HEK293 (cell line): Measurements from ENCODE around the gene HOXD11.

Source experiments
- FEZF1 ChIP-seq: fragments of 450-650 bp; formaldehyde crosslinking; IDR thresholded peaks from 2 replicates; pipeline ENCODE4 v1.5.1; 2016; ENCODE audit warnings: missing biosample characterization, missing genetic modification characterization
- GLIS1 ChIP-seq: fragments of 450-650 bp; formaldehyde crosslinking; IDR thresholded peaks from 2 replicates; pipeline ENCODE4 v1.5.1; 2016; ENCODE audit warnings: missing biosample characterization, missing genetic modification characterization
- HIC1 ChIP-seq: fragments of 450-650 bp; formaldehyde crosslinking; IDR thresholded peaks from 2 replicates; pipeline ENCODE4 v1.5.1; 2016; ENCODE audit warnings: missing biosample characterization, missing genetic modification characterization
- KLF1 ChIP-seq: fragments of 450-650 bp; formaldehyde crosslinking; IDR thresholded peaks from 2 replicates; pipeline ENCODE4 v1.5.1; 2016; ENCODE audit warnings: missing biosample characterization, missing genetic modification characterization
- KLF16 ChIP-seq: fragments of 450-650 bp; formaldehyde crosslinking; IDR thresholded peaks from 2 replicates; pipeline ENCODE4 v1.5.1; 2017; ENCODE audit warnings: missing biosample characterization, missing genetic modification characterization
- KLF17 ChIP-seq: fragments of 450-650 bp; formaldehyde crosslinking; IDR thresholded peaks from 2 replicates; pipeline ENCODE4 v1.5.1; 2016; ENCODE audit warnings: missing biosample characterization, missing genetic modification characterization
- KLF9 ChIP-seq: fragments of 450-650 bp; formaldehyde crosslinking; IDR thresholded peaks from 2 replicates; pipeline ENCODE4 v1.5.1; 2016; ENCODE audit warnings: missing biosample characterization, missing genetic modification characterization, low read depth
- REPIN1 ChIP-seq: fragments of 450-650 bp; formaldehyde crosslinking; IDR thresholded peaks from 2 replicates; pipeline ENCODE4 v1.5.1; 2017; ENCODE audit warnings: missing biosample characterization, missing genetic modification characterization, low read depth
- SCRT2 ChIP-seq: fragments of 450-650 bp; formaldehyde crosslinking; IDR thresholded peaks from 2 replicates; pipeline ENCODE4 v1.5.1; 2016; ENCODE audit warnings: missing biosample characterization, missing genetic modification characterization
- SP2 ChIP-seq: fragments of 450-650 bp; formaldehyde crosslinking; IDR thresholded peaks from 2 replicates; pipeline ENCODE4 v1.5.1; 2016; ENCODE audit warnings: missing biosample characterization, missing genetic modification characterization
- SP3 ChIP-seq: fragments of 450-650 bp; formaldehyde crosslinking; IDR thresholded peaks from 2 replicates; pipeline ENCODE4 v1.5.1; 2016; ENCODE audit warnings: missing biosample characterization, missing genetic modification characterization
- ZBTB26 ChIP-seq: fragments of 450-650 bp; formaldehyde crosslinking; optimal IDR thresholded peaks from 2 replicates; pipeline ENCODE3; 2016; ENCODE audit warnings: missing biosample characterization, mild to moderate bottlenecking, missing genetic modification characterization
- ZBTB7A ChIP-seq: fragments of 450-650 bp; formaldehyde crosslinking; IDR thresholded peaks from 2 replicates; pipeline ENCODE4 v1.5.1; 2016; ENCODE audit warnings: low read depth, missing biosample characterization, missing genetic modification characterization
- ZIC2 ChIP-seq: fragments of 450-650 bp; formaldehyde crosslinking; IDR thresholded peaks from 2 replicates; pipeline ENCODE4 v1.5.1; 2016; ENCODE audit warnings: missing biosample characterization, missing genetic modification characterization
- ZNF112 ChIP-seq: fragments of 450-650 bp; formaldehyde crosslinking; IDR thresholded peaks from 2 replicates; pipeline ENCODE4 v1.5.0; 2017; ENCODE audit warnings: missing biosample characterization, missing genetic modification characterization
- ZNF19 ChIP-seq: fragments of 450-650 bp; formaldehyde crosslinking; IDR thresholded peaks from 2 replicates; pipeline ENCODE4; 2016; ENCODE audit warnings: missing biosample characterization, missing genetic modification characterization, low read depth
- ZNF211 ChIP-seq: fragments of 450-650 bp; formaldehyde crosslinking; IDR thresholded peaks from 2 replicates; pipeline ENCODE4 v1.5.1; 2016; ENCODE audit warnings: low read depth, missing biosample characterization, missing genetic modification characterization
- ZNF223 ChIP-seq: fragments of 450-650 bp; formaldehyde crosslinking; IDR thresholded peaks from 2 replicates; pipeline ENCODE4 v1.5.1; 2016; ENCODE audit warnings: missing biosample characterization, missing genetic modification characterization
- ZNF26 ChIP-seq: fragments of 450-650 bp; formaldehyde crosslinking; IDR thresholded peaks from 2 replicates; pipeline ENCODE4 v1.5.1; 2016; ENCODE audit warnings: missing biosample characterization, missing genetic modification characterization
- ZNF398 ChIP-seq: fragments of 450-650 bp; formaldehyde crosslinking; IDR thresholded peaks from 2 replicates; pipeline ENCODE4 v1.5.1; 2017; ENCODE audit warnings: missing biosample characterization, missing genetic modification characterization
- ZNF423 ChIP-seq: fragments of 450-650 bp; formaldehyde crosslinking; IDR thresholded peaks from 2 replicates; pipeline ENCODE4 v1.5.1; 2016; ENCODE audit warnings: missing biosample characterization, missing genetic modification characterization
- ZNF501 ChIP-seq: fragments of 450-650 bp; formaldehyde crosslinking; IDR thresholded peaks from 2 replicates; pipeline ENCODE4 v1.5.1; 2016; ENCODE audit warnings: missing biosample characterization, missing genetic modification characterization
- ZNF513 ChIP-seq: fragments of 450-650 bp; IDR thresholded peaks from 2 replicates; pipeline ENCODE4 v1.5.1; 2018; ENCODE audit warnings: missing biosample characterization, missing genetic modification characterization
- ZNF544 ChIP-seq: fragments of 450-650 bp; formaldehyde crosslinking; IDR thresholded peaks from 2 replicates; pipeline ENCODE4 v1.5.0; 2017; ENCODE audit warnings: missing biosample characterization, missing genetic modification characterization
- ZNF555 ChIP-seq: fragments of 450-650 bp; formaldehyde crosslinking; conservative IDR thresholded peaks from 2 replicates; pipeline ENCODE4 v1.5.1; 2017; ENCODE audit warnings: missing biosample characterization, mild to moderate bottlenecking, missing genetic modification characterization, inconsistent platforms
- ZNF654 ChIP-seq: fragments of 450-650 bp; formaldehyde crosslinking; IDR thresholded peaks from 2 replicates; pipeline ENCODE4 v1.5.1; 2016; ENCODE audit warnings: low read depth, missing biosample characterization, missing genetic modification characterization
- ZNF658 ChIP-seq: fragments of 450-650 bp; formaldehyde crosslinking; IDR thresholded peaks from 2 replicates; pipeline ENCODE4; 2016; ENCODE audit warnings: missing biosample characterization, missing genetic modification characterization
- ZNF677 ChIP-seq: fragments of 450-650 bp; IDR thresholded peaks from 2 replicates; pipeline ENCODE4 v1.5.0; 2018; ENCODE audit warnings: missing biosample characterization, mild to moderate bottlenecking, missing genetic modification characterization, moderate library complexity
- ZNF692 ChIP-seq: fragments of 450-650 bp; formaldehyde crosslinking; IDR thresholded peaks from 2 replicates; pipeline ENCODE4 v1.5.1; 2016; ENCODE audit warnings: missing biosample characterization, missing genetic modification characterization

Gene HOXD11

GRCh38 chr2:176096986-176097819, 9.9 kb upstream of the HOXD11 start (continued):
- TF ChIP-seq HIC1 (peak; percentile 38; the same call in 1 of the 2 replicates), KLF1 (tag by site-specific recombination) (0 out of 2 replicates have a peak, but pooled peaks have one; percentile 15), ZBTB26 (tag by site-specific recombination) (peak; percentile 51), ZNF398 (peak; percentile 55; the same call in 1 of the 2 replicates), ZNF223 (tag by site-specific recombination) (no peak), ZNF423 (tag by site-specific recombination) (no peak), ZNF658 (no peak), ZNF501 (tag by site-specific recombination) (0 out of 2 replicates have a peak, but pooled peaks have one; percentile 42), SP2 (tag by site-specific recombination) (peak; percentile 18; the same call in 1 of the 2 replicates), GLIS1 (peak; percentile 65), ZNF26 (tag by site-specific recombination) (no peak), FEZF1 (peak; percentile 48; the same call in 1 of the 2 replicates), ZNF211 (tag by site-specific recombination) (no peak), ZNF692 (tag by site-specific recombination) (0 out of 2 replicates have a peak, but pooled peaks have one; percentile 29), KLF16 (0 out of 2 replicates have a peak, but pooled peaks have one; percentile 15), ZNF112 (tag by site-specific recombination) (no peak), KLF9 (tag by site-specific recombination) (no peak), SCRT2 (tag by site-specific recombination) (peak; percentile 81), REPIN1 (tag by site-specific recombination) (no peak), ZNF677 (no peak), KLF17 (tag by site-specific recombination) (peak; percentile 31; the same call in 1 of the 2 replicates), ZNF19 (tag by site-specific recombination) (no peak), ZNF555 (tag by site-specific recombination) (no peak), ZNF544 (tag by site-specific recombination) (no peak), ZBTB7A (tag by site-specific recombination) (0 out of 2 replicates have a peak, but pooled peaks have one; percentile 56), ZNF513 (tag by site-specific recombination) (no peak), ZIC2 (tag by site-specific recombination) (peak; percentile 70), ZNF654 (tag by site-specific recombination) (peak; percentile 86), SP3 (tag by site-specific recombination) (no peak)
